ENCODE data around the gene PRKCH.

PRKCH gene

DNA sequence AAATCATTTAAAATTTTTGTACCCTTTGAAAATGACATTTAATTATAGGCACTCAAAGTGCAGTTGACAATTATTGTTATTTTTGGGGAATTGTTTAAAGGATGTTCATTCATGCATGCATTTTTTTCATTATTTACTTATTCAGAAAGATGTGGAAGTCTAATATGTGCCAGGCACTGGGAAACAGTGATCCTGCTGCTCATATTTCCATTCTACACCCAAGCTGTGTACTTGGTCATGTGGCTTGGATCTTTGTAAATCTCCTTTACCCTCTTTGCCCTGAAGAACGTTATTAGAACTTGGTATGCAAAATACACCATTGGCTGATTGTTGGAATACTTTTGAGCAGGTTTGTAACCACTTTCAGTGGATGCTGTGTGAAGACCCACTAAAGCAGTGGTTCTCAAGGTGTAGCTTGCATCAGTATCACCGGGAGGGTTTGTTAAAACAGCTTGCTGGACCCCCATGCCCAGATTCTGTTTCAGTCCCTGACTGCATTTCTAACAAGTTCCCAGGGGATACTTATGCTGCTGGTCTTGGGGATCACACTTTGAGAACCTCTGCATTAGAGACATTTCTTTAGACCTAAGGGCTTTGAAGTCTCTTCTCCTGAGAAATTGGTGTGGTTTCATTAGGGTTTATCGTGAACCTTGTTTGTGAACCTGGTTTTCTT is 47.5 kb downstream of the PRKCH start:
- no peak for DNase-seq

DNA sequence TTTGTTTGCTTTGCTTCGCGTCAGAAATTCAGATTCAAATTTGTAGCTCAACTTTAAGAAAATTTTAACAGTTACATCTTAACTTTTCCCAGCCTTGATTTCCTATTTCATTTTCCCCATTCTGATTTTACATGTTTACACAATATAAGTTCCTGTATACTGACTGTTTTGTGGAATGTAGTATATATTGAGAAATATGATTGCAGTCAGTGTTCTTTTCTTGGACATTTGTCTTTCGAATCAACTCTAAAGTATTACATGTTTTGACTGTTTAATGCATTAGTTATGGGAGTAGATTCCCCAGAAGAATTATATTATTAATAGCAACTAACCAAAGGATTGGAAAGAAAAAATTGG is 48.1 kb downstream of the PRKCH start:
- DNase-seq: no peak

DNA sequence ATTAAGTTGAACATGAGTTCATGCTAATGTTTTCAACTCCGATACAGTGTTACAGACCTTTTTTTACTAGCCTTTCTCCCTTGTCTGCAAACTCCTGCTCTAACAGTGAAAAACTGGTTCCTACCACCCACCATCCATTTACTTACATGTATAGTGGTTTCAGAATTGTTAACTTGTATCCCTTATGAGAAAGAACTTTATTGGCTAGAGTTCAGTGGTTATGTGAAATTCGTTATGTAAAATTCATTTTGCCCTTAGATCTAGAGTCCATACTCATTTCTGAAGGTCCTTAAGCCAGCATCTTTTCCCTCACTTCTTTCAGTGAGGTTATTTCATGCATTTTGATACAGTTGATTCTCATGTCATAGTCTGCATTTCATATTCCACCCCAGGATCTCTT is 51.0 kb downstream of the PRKCH start:
- DNase-seq: no peak

DNA sequence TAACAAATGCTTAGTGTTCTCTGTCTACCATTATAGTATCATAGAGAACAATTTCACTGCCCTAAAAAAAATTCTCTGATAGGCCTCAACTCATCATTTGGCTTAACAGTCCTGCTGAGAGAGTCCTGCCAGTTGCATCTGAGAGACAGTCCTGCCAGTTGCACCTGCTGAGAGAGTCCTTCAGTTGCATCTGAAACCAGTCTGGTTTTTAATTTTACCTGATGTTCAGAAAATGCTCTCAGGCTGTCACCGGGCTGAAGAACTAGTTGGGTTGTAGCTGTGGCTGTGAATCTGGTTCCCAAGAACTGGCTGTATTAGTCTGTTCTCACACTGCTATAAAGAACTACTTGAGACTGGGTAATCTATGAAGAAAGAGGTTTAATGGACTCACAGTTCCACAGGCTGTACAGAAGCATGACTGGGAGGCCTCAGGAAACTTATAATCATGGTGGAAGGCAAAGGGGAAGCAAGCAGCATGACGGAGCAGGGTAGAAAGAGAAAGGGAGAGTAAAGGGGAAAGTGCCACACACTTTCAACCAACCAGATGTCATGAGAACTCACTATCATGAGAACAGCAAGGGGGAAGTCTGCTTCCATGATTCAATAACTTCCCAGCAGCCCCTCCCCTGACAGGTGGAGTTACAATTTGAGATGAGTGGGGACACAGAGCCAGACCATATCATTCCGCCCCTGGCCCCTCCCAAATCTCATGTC is 51.6 kb downstream of the PRKCH start:
- no peak for DNase-seq

DNA sequence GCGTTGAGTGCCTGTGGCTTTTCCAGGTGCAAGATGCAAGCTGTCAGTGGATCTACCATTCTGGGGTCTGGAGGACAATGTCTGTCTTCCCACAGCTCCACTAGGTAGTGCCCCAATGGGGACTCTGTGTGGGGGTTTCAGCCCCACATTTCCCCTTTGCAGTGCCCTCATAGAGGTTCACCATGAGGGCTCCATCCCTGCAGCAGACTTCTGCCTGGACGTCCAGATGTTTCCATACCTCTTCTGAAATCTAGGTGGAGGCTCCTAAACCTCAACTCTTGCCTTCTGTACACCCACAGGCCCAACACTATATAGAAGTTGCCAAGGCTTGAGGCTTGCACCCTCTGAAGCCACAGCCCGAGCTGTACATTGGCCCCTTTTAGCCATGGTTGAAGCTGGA is 52.9 kb downstream of the PRKCH start:
- DNase-seq: peak; percentile 3

DNA sequence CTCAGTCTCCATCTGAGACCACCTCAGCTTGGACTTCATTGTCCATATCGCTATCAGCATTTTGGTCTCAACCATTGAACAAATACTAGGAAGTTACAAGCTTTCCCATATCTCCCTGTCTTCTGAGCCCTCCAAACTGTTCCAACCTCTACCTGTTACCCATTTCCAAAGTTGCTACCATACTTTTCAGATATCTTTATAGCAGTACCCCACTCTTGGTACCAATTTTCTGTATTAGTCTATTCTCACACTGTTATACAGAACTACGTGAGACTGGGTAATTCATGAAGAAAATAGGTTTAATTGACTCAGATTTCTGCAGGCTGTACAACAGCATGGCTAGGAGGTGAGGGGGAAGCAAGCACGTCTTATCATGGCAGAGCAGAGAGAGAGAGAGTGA is 53.8 kb downstream of the PRKCH start:
- DNase-seq: no peak

GRCh38 chr14:61376314-61376713 is 54.9 kb downstream of the PRKCH start:
- DNase-seq: no peak

DNA sequence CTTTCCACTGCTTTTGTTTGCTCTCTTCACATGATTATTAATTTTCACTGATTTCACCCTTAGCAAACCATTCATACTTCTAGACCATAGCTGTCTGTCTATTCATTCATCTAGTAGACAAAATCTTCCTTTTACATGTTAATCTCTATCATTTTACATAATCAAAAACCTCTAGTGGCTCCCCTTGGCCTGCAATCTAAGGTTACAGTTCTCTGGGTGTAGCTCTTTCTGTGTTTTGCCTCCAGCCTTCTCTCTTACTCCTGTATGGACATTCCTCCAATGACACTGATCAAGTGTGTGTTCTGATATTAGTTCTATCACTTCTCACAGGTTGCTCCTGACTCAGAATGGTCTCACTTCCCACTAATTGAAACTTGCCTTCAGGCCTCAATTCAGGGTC is 56.4 kb downstream of the PRKCH start:
- DNase-seq: no peak

DNA sequence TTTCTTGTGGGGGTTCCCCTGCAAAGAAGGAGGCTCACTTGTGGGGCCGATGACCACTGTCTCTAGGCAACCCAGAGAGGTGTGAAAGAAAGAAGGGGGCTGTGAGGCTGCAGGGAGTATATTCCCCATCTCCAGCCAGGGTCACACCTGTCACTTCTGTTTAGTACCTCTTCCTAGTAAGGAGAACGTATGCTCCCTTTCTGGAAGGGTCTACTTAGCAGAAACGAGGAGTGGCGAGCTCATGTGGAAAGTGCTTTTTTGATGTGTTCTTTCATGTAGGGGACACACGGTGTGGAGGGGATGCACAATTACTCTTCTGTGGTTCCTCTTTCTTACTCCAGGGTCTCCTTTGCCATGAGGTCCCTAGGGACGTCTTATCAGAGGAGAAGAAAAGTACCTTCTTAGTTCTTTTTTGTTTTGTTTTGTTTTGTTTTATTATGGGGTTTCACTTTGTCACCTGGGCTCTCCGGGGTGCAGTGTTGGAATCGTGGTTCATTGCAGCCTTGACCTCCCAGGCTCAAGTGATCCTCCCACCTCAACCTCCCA is 58.3 kb downstream of the PRKCH start:
- DNase-seq: no peak

GRCh38 chr14:61380984-61381383 is 59.6 kb downstream of the PRKCH start:
- DNase-seq: no peak

DNA sequence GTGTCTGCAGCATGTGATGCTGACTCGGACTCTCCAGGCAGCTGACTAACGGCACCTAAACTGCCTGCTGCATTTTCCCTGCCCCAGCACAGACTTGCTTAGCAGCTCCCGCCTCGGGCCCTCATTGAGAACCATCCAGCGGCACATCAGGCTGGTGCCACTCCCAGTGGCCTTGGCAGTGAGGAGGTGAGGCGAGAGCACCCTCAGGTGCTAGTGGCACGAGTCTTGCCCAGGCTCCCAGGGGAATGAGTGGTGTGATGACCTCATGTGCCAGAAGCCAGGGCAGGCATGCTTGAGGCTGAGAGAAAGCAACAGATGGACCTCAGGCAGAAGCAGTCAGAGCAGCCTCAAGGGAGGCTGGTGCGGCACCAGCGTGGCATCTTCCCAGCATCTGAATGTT is 60.2 kb downstream of the PRKCH start:
- no peak for DNase-seq

- no peak for DNase-seq
These were observed 61.5 kb downstream of the PRKCH start for GRCh38 chr14:61382842-61383241.

DNA sequence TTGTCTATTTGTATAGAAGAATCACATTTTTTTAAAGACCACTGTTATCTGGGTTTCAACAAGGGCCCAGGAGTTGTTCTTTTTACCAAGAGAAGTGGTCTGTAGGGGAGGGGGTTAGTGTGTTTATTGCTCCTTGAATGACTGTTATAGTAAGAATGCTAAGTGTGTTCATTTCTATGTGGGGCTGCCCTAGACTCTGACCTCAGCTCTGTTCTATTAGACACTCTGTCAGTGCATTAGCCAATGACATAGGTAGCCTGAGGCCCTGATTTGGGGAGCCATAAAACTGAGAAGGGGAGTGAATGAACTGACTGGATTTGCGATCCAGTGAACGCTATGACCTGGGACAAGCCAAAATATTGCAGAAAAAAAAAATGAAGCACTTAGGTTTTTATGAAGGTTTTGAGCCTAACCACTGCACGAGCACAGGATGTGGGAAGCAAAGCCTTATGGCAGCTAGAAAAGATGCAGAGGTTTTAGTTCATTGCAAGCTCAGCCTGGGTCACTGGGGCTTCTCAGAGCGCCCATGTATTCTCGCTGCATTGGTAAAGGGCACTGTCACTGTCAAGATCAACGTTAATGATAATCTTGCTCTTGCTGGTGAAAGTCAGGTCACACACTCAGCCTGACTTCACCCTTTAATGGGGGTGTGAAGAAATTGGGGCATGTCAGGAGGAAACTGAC is 63.8 kb downstream of the PRKCH start:
- no peak for DNase-seq

DNA sequence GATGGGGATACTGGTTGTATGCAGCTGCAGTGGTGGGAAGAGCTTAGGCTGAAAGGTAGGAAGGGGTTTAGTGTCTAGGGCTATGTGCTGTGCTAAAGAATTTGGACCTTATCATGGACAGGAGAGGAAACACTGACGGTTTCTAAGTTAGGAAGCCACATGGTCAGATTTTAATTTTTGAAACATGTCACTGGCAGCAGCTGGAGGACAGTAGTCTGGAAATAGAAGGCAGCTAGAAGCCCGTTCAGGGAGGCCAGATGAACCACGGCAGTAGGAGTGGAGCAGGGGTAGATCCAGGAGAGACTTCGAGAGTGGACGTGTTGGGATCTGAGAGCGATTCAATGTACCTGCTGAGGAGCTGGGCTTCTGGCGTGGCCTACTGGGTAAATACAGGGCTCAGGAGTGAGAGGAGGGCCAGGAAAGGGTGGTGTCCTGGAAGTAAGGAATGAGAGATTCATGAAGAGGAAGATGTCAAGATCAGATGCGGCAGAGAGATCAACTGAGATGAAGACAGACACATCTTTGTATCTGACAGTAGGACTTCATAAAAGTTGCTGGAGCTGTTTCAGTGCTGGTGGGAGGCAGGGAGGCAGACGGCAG is 64.9 kb downstream of the PRKCH start:
- no peak for DNase-seq

GRCh38 chr14:61387076-61387475 is 65.7 kb downstream of the PRKCH start:
- no peak for DNase-seq

- DNase-seq: peak; percentile 23
These were observed 67.0 kb downstream of the PRKCH start for GRCh38 chr14:61388173-61388975.

DNA sequence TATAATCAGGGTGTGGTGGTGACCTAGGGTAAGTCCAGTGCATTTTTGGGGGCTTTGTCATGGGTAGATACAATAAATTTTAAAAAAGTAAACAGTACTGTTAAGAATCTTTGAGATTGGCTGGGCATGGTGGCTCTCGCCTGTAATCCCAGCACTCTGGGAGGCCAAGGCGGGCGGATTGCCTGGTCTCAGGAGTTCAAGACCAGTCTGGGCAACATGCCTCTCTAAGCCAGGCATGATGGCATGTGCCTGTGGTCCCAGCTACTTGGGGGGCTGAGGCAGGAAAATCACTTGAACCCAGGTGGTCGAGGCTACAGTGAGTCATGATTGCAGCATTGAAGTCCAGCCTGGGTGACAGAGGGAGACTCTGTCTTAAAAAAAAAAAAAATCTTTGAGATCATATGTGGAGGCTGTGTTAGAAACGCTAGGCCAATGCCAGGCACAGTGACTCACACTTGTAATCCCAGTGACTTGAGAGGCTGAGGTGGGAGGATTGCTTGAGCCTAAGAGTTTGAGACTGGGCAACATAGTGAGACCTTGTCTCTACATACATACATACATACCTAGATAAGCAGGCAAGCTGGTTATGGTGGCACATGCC is 67.7 kb downstream of the PRKCH start:
- DNase-seq: peak; percentile 9

DNA sequence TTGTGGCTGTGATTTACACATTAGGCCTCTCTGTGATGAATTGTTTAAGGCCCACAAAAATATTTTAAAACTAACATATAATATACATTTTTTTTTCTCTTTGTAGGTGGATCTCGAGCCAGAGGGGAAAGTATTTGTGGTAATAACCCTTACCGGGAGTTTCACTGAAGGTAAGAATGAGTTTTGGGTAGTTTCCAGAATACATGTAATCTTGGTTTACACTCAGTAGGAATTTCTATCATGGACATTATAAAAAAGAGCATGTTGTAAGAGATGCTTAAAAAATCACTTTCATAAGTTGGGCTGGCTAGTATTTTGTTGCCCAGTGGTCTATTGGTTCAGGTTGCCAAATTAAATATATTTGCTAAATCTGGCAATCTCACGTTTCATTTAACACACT is 69.7 kb downstream of the PRKCH start:
- no peak for DNase-seq

- DNase-seq: no peak
These were observed 70.9 kb downstream of the PRKCH start for GRCh38 chr14:61392297-61392696.

- no peak for DNase-seq
These were observed 73.2 kb downstream of the PRKCH start for GRCh38 chr14:61394542-61394941.

- DNase-seq: no peak
These were observed 73.8 kb downstream of the PRKCH start for GRCh38 chr14:61395115-61395725.

- no peak for DNase-seq
These were observed 74.9 kb downstream of the PRKCH start for GRCh38 chr14:61396279-61396678.

Data from DMS53 (cell line).